Activated naive CD4-positive, alpha-beta T cell (primary cell): ENCODE data around the gene SOCS6.
A peak's percentile ranks its signal among the peaks of the same experiment; 100 is the strongest.
"Not testable (repeated sequence)": the region's sequence is repeated elsewhere in the genome, so short reads cannot be mapped to it uniquely, and the experiment has no call there.

ENCODE experiments used
- DNase-seq, 4 experiments: peaks; one replicate each; lab custom pipeline; 2025; lab: John Stamatoyannopoulos, UW

Gene SOCS6

GRCh38 chr18:70288851-70289328, at the start of gene SOCS6:
TSS of gene SOCS6 (plus strand) at chr18:70289045. CDS start at chr18:70324669, 35,624 bp downstream.
- peak in 2 of 4 experiments; percentile 1 to 20 for DNase-seq

- DNase-seq, result no peak
Measured at GRCh38 chr18:70243131-70243929, 45.5 kb upstream of the SOCS6 start.

DNA sequence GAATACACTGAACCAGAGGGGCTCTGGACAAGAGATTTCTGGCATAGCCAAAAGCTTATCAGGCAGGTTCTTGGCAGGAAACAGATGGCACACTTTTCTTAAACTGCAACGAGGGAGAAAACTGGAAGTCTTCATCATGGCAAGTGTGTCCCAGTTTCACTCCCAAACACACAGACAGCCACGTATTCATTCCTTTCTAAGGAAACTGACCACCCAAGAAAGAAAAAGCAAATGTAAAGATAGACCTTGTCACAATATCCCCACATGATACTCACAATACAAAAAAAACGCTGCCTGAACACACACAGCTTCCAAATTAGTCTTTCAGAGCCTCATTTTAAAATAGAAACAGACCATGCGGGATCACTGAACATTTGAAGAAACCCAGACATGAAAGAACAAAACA, 42.8 kb upstream of the SOCS6 start:
- DNase-seq, result no peak

DNA sequence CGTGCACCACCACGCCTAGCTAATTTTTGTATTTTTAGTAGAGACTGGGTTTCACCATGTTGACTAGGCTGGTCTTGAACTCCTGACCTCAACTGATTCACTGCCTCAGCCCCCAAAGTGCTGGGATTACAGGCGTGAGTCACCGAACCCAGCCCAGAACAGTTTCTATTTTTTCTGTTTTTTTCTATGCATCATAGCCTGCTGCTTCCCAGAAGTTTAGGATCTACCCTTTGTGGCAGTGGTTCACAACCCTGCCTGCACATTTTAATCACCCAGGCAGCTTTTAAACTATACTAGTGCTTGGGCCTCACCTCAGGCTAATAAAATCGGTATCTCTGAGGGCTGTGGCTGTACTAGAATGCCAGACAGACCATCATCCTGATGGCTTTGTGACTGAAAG, 39.7 kb upstream of the SOCS6 start:
- no peak for DNase-seq

DNA sequence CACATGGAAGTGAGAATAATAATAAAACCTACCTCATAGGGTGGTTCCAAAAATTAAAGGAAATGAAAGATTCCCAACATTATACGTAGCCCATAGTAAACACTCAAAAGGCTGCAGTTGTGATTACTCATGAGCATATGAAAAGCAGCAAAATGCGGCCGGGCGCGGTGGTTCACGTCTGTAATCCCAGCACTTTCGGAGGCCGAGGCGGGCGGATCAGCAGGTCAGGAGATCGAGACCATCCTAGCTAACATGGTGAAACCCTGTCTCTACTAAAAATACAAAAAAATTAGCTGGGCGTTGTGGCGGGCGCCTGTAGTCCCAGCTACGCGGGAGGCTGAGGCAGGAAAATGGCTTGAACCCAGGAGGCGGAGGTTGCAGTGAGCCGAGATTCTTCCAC, 39.0 kb upstream of the SOCS6 start:
- DNase-seq, result not testable (repeated sequence)

DNA sequence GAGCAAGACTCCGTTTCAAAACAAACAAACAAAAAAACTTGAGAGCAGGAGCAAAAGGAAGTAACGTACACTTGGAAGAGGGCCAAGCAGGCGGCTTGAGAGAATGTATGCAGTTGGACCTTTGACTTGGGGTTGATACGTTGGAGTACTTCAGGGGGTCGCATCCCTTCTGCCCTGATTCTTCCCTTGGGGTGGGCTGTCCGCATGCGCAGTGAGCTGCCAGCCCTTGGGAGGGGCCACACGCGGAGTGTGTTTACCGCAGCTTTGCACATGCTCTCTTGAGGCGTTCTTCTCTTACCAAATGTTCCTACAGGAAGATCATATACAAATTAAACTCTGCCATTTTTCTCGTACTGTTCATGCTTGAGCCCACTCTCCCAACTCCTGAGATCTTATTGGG, 38.1 kb upstream of the SOCS6 start:
- DNase-seq, result no peak

DNA sequence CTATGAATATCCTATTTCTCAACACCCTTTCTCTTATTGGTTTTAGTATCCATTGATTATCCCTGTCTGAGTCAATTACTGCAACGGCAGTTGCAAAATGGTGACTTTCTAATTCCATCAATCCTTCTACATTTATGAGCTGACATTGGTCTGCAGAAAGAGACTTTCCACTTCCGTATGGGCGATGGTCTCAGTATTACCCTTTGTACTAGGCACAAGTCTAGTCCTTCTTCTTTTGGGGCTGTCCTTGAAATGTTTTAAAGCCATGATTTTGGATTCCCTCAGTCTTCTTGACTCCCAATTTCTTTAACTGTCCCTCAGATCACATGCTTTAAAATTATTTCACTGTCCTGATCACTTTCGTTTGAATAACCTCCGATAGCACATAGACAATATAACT, 32.7 kb upstream of the SOCS6 start:
- no peak for DNase-seq

DNA sequence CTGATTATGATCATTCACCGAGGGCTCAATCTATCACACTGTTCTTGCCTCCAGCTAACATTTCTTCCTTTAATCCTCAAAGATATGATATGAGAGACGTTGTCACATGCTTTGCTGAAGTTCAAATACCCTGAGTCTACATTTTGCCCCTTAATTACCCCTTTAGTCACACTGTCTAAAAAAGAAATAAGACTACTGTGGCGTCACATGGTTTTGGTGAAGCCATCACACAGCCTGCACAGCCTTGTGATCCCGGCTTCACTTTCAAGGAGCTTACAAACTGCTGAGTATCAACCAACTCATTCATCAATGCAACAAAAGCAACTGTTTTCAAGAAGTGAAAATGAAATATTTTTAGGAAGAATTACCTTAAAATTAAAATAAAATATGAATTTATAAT, 31.9 kb upstream of the SOCS6 start:
- no peak for DNase-seq

- DNase-seq, result no peak
Measured at GRCh38 chr18:70258243-70258642, 30.6 kb upstream of the SOCS6 start.

- no peak for DNase-seq
Measured at GRCh38 chr18:70260683-70261082, 28.2 kb upstream of the SOCS6 start.

- DNase-seq, result no peak
Measured at GRCh38 chr18:70261141-70261788, 27.6 kb upstream of the SOCS6 start.

DNA sequence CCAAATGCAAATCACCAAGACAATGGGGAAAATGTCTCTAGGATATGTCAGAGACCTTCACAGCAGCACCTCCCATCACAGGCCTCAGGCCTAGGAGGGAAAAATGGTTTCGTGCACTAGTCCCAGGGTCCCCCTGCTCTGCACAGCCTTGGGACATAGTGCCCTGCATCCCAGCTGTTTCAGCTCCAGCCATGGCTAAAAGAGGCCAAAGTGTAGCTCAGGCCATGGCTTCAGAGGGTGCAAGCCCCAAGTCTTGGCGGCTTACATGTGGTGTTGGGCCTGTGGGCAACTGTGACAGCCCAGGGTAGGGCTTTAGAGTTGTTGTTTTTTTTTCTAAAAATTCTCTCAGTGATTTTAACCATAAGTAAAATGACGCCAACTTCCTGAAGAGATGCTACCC, 25.5 kb upstream of the SOCS6 start:
- DNase-seq, result no peak

DNA sequence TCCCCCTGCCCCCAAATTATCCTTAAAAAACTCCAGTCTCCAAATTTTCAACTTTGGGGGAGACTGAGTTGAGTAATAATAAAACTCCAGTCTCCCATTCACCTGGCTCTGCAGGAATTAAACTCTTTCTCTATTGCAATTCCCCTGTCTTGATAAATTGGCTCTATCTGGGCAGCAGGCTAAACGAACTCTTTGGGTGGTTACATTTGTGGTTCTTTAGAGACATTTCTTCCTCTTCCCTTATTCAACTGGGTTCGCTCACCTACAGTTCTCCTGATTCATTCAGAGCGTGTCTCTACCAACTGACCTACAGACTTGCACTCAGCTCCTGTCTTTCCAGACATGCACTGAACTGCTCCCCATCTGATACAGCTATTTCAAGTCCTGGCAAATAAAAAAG, 17.1 kb upstream of the SOCS6 start:
- no peak for DNase-seq

GRCh38 chr18:70273021-70273420, 15.8 kb upstream of the SOCS6 start:
- DNase-seq, result no peak

- no peak for DNase-seq
Measured at GRCh38 chr18:70276416-70277191, 12.2 kb upstream of the SOCS6 start.

GRCh38 chr18:70279470-70279869, 9.4 kb upstream of the SOCS6 start:
- DNase-seq, result no peak

- DNase-seq, result no peak
Measured at GRCh38 chr18:70280007-70280925, 8.6 kb upstream of the SOCS6 start.

- DNase-seq, result no peak
Measured at GRCh38 chr18:70284976-70285620, 3.7 kb upstream of the SOCS6 start.

DNA sequence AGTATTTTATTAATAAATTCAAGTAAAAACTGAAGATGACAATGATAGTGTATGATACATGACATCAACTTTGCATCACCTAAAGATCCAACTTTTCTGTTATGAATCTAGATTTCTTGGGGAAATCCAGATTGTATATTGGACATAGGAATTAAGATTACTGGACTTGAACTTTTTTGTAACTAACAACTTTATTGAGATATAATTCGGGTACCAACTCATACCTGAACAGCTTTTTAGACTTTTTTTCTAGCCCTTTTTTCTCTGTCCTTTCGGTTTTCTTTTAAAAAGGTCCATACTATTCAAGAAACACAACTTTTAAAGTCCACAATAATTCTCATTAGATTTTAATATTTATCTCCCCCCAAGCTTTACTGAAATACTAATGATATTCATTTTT, 1.1 kb upstream of the SOCS6 start:
- no peak for DNase-seq

- no peak for DNase-seq
Measured at GRCh38 chr18:70288171-70288850, 534 bp upstream of the SOCS6 start.
